CD4-positive, alpha-beta T cell treated with Interleukin-1 beta for 1 hour (primary cell): Measurements from ENCODE around the gene DPH2.

Experiments
- DNase-seq, 2 donors: peaks; one replicate each; pipeline ENCODE4 v3.0.0-alpha.2; 2020 to 2022

DPH2 gene

GRCh38 chr1:43970502-43970901, 692 bp downstream of the DPH2 start:
- no peak for DNase-seq

GRCh38 chr1:43970911-43971310, 1.1 kb downstream of the DPH2 start:
- no peak for DNase-seq

GRCh38 chr1:43971336-43971980, 1.6 kb downstream of the DPH2 start:
- no peak for DNase-seq

- no peak for DNase-seq
These were observed 4.2 kb downstream of the DPH2 start for GRCh38 chr1:43973981-43974442.

- peak; percentile 90 for DNase-seq
These were observed 4.8 kb downstream of the DPH2 start, which contains the start of gene ATP6V0B for GRCh38 chr1:43974443-43975248. Gene ATP6V0B (plus strand): TSS chr1:43974960. CDS start chr1:43975041, 81 bp downstream.

- DNase-seq: peak; percentile 53 to 61
These were observed 5.6 kb downstream of the DPH2 start for GRCh38 chr1:43975249-43975961.

GRCh38 chr1:43976045-43976444, 6.2 kb downstream of the DPH2 start:
- DNase-seq: no peak

- DNase-seq: no peak
These were observed 7.1 kb downstream of the DPH2 start for GRCh38 chr1:43976890-43977289.

GRCh38 chr1:43977376-43978263, 7.8 kb downstream of the DPH2 start:
- DNase-seq: no peak

GRCh38 chr1:43978264-43978550, 8.4 kb downstream of the DPH2 start:
- DNase-seq: no peak

GRCh38 chr1:43978551-43979260, 8.9 kb downstream of the DPH2 start, which contains the start of gene B4GALT2:
Gene B4GALT2 (plus strand): TSS chr1:43979210. CDS start chr1:43981161, 1,951 bp downstream.
- peak; percentile 35 to 44 for DNase-seq

- DNase-seq: no peak
These were observed 9.4 kb downstream of the DPH2 start for GRCh38 chr1:43979261-43979527.

- DNase-seq: peak in 1 of 2 donors; percentile 20
These were observed 9.9 kb downstream of the DPH2 start for GRCh38 chr1:43979528-43980254.

- DNase-seq: no peak
These were observed 10.7 kb downstream of the DPH2 start for GRCh38 chr1:43980255-43981134.

- no peak for DNase-seq
These were observed 11.3 kb downstream of the DPH2 start for GRCh38 chr1:43981135-43981491.

- no peak for DNase-seq
These were observed 11.8 kb downstream of the DPH2 start for GRCh38 chr1:43981636-43982035.

GRCh38 chr1:43982241-43982640, 12.4 kb downstream of the DPH2 start:
- no peak for DNase-seq

GRCh38 chr1:43982808-43983207, 13.0 kb downstream of the DPH2 start:
- peak in 1 of 2 donors; percentile 23 for DNase-seq

- DNase-seq: no peak
These were observed 13.6 kb downstream of the DPH2 start for GRCh38 chr1:43983253-43983899.

- DNase-seq: no peak
These were observed 15.0 kb downstream of the DPH2 start for GRCh38 chr1:43984855-43985254.
